Measurements from ENCODE around the gene GPR162.

- TF ChIP-seq CTCF (optimal IDR thresholded peaks at IDR 0.05 in 1 of 3, IDR thresholded peaks at IDR 0.05 in 1 of 3, conservative IDR thresholded peaks at IDR 0.05 in 1 of 3; ENCODE audit: extremely low read depth in 1 of 3, insufficient read depth in 2 of 3, low read length in 3 of 3) = no peak
- no peak for TF ChIP-seq EZH2 (IDR thresholded peaks at IDR 0.05; ENCODE audit: low read length)
These were observed 46.1 kb upstream of the GPR162 start for GRCh38 chr12:6775185-6776174.
